Stimulated activated CD8-positive, alpha-beta memory T cell treated with anti-CD3 and anti-CD28 coated beads, Interleukin-4, amount 100 ng/mL, for 4 hours (primary cell): Measurements from ENCODE around the gene FIGNL2.

Experiments used
- DNase-seq, 2 donors: peaks; one replicate each; pipeline ENCODE4 v3.0.0-alpha.2; 2020; ENCODE audit warnings: low read depth in 2 of 2, low spot score in 1 of 2

FIGNL2 gene

GRCh38 chr12:51879102-51879501 is 30.6 kb upstream of the FIGNL2 start:
- DNase-seq: no peak

GRCh38 chr12:51874486-51874885 is 26.0 kb upstream of the FIGNL2 start:
- no peak for DNase-seq

GRCh38 chr12:51874000-51874399 is 25.5 kb upstream of the FIGNL2 start:
- no peak for DNase-seq

- no peak for DNase-seq
Observed at GRCh38 chr12:51873251-51873994, 24.9 kb upstream of the FIGNL2 start.

GRCh38 chr12:51872689-51872981 is 24.1 kb upstream of the FIGNL2 start:
- DNase-seq: no peak

- DNase-seq: no peak
Observed at GRCh38 chr12:51871918-51872688, 23.6 kb upstream of the FIGNL2 start.

- DNase-seq: no peak
Observed at GRCh38 chr12:51871126-51871525, 22.6 kb upstream of the FIGNL2 start.

GRCh38 chr12:51870504-51870903 is 22.0 kb upstream of the FIGNL2 start:
- no peak for DNase-seq

GRCh38 chr12:51869931-51870330 is 21.4 kb upstream of the FIGNL2 start:
- DNase-seq: no peak

GRCh38 chr12:51869496-51869865 is 21.0 kb upstream of the FIGNL2 start:
- DNase-seq: no peak

GRCh38 chr12:51868821-51869495 is 20.4 kb upstream of the FIGNL2 start:
- no peak for DNase-seq

- no peak for DNase-seq
Observed at GRCh38 chr12:51867796-51868428, 19.4 kb upstream of the FIGNL2 start.

- DNase-seq: no peak
Observed at GRCh38 chr12:51867371-51867770, 18.9 kb upstream of the FIGNL2 start.

- no peak for DNase-seq
Observed at GRCh38 chr12:51866762-51867161, 18.2 kb upstream of the FIGNL2 start.

- DNase-seq: no peak
Observed at GRCh38 chr12:51866324-51866723, 17.8 kb upstream of the FIGNL2 start.

- DNase-seq: no peak
Observed at GRCh38 chr12:51865757-51866270, 17.3 kb upstream of the FIGNL2 start.

- no peak for DNase-seq
Observed at GRCh38 chr12:51864833-51865670, 16.5 kb upstream of the FIGNL2 start.

GRCh38 chr12:51863933-51864832 is 15.7 kb upstream of the FIGNL2 start:
- DNase-seq: no peak

- no peak for DNase-seq
Observed at GRCh38 chr12:51863363-51863932, 14.9 kb upstream of the FIGNL2 start.
